Stimulated activated CD8-positive, alpha-beta memory T cell treated with anti-CD3 and anti-CD28 coated beads, Interleukin-4, amount 100 ng/mL, for 1 hour (primary cell): ENCODE data around the gene UBE2L3.
"Not testable (repeated sequence)": the region's sequence is repeated elsewhere in the genome, so short reads cannot be mapped to it uniquely, and the experiment has no call there.

Source experiments
- DNase-seq, 2 donors: peaks; one replicate each; pipeline ENCODE4 v3.0.0-alpha.2; 2020; ENCODE audit warnings: low read depth in 2 of 2, low spot score in 1 of 2

UBE2L3 gene

GRCh38 chr22:21626073-21626734 is 58.7 kb downstream of the UBE2L3 start:
- no peak for DNase-seq

GRCh38 chr22:21626735-21627469 is 59.4 kb downstream of the UBE2L3 start:
- no peak for DNase-seq

- no peak for DNase-seq
These were observed 61.1 kb downstream of the UBE2L3 start for GRCh38 chr22:21628386-21629254.

- peak; percentile 86 to 90 for DNase-seq
These were observed 62.0 kb downstream of the UBE2L3 start, which contains the start of gene YDJC for GRCh38 chr22:21629255-21630149. Gene YDJC (minus strand): TSS chr22:21630022. CDS start chr22:21630014, 8 bp downstream.

GRCh38 chr22:21631025-21631424 is 63.5 kb downstream of the UBE2L3 start:
- DNase-seq, result no peak

GRCh38 chr22:21632237-21632895 is 64.9 kb downstream of the UBE2L3 start, which contains the start of gene CCDC116:
Gene CCDC116 (plus strand): TSS chr22:21632760. CDS start chr22:21633182, 422 bp downstream.
- no peak for DNase-seq

GRCh38 chr22:21632931-21633330 is 65.4 kb downstream of the UBE2L3 start:
- no peak for DNase-seq

GRCh38 chr22:21633481-21633880 is 66.0 kb downstream of the UBE2L3 start:
- DNase-seq, result no peak

- no peak for DNase-seq
These were observed 66.6 kb downstream of the UBE2L3 start for GRCh38 chr22:21634081-21634480.

- no peak for DNase-seq
These were observed 67.3 kb downstream of the UBE2L3 start for GRCh38 chr22:21634844-21635243.

GRCh38 chr22:21635771-21636510 is 68.4 kb downstream of the UBE2L3 start:
- no peak for DNase-seq

GRCh38 chr22:21636629-21637218 is 69.2 kb downstream of the UBE2L3 start:
- no peak for DNase-seq

- DNase-seq, result not testable (repeated sequence)
These were observed 69.9 kb downstream of the UBE2L3 start for GRCh38 chr22:21637450-21637849.

- no peak for DNase-seq
These were observed 71.8 kb downstream of the UBE2L3 start for GRCh38 chr22:21639359-21639758.

GRCh38 chr22:21640810-21641209 is 73.3 kb downstream of the UBE2L3 start:
- DNase-seq, result no peak

GRCh38 chr22:21641417-21641788 is 73.9 kb downstream of the UBE2L3 start:
- DNase-seq, result no peak

GRCh38 chr22:21641789-21642583 is 74.5 kb downstream of the UBE2L3 start, which contains the start of gene SDF2L1:
Gene SDF2L1 (plus strand): TSS chr22:21642302. CDS start chr22:21642337, 35 bp downstream.
- DNase-seq, result peak; percentile 94 to 96
